Loucy (cell line): ENCODE data around the gene TNIP2.

Experiments used
- CTCF ChIP-seq: fragments of 200-600 bp; sonication (generic); conservative IDR thresholded peaks from 2 replicates; pipeline ENCODE4 v1.5.1; 2014; ENCODE audit warnings: mild to moderate bottlenecking, antibody characterized with exemption, low read length
- EZH2phosphoT487 ChIP-seq: fragments of 200-600 bp; IDR thresholded peaks from 2 replicates; pipeline ENCODE4 v1.6.1; 2018; ENCODE audit warnings: antibody characterized with exemption, mild to moderate bottlenecking, moderate library complexity, borderline replicate concordance

GRCh38 chr4:2802618-2803531, 46.7 kb upstream of the TNIP2 start:
- TF ChIP-seq CTCF (no peak), EZH2phosphoT487 (no peak)
